Measurements from ENCODE around the gene CNOT3. TPM values are rescaled to one million over a fixed set of nuclear protein-coding genes. Genes with fewer than 3 reads are reported as not detected.
A peak's percentile ranks its signal among the peaks of the same experiment; 100 is the strongest.

Gene CNOT3
- total and polyA plus RNA-seq, 2 of the 13 experiments (the other 11 are each of a cell fraction or from before 2014, with no cell fraction given), result 4.3 to 5.8 TPM

DNA sequence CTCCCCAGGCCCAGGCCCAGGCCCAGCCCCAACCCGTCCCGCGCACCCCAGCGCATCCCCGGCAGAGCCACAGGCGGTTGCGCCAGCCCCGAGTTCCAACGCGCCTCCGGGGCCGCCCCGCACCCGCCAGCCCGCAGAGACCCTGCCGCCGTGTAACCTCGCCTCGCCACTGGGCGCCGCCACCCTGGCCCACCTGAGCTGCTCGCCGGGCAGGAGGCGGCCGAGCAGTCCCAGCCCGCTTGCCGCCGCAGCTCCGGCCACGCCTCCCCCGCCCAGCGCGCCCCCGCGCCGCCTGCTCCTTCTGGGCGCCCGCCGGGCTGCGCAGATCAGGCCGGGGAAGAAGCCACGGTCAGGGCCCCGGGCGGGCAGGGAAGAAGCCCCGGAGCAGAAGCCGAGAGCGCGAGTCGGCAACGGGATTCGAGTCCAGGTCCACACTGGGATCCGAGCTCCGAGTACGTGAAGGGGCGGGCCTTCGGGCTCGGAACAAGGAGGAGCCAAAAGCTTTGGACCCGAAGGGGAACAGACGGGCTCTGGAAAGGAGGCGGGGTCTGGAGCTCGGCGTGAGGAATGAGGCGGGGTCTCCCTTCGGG is 51.7 kb downstream of the CNOT3 start, which contains the start of gene MBOAT7 (continued):
- TF ChIP-seq, protein P1, sequence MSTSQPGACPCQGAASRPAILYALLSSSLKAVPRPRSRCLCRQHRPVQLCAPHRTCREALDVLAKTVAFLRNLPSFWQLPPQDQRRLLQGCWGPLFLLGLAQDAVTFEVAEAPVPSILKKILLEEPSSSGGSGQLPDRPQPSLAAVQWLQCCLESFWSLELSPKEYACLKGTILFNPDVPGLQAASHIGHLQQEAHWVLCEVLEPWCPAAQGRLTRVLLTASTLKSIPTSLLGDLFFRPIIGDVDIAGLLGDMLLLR (CRISPR knock-in tag; IDR thresholded peaks at IDR 0.05), result 0 out of 2 replicates have a peak, but pooled peaks have one; percentile 34
- TF ChIP-seq PRMT3 (CRISPR knock-in tag; IDR thresholded peaks at IDR 0.05; ENCODE audit: borderline replicate concordance, low read depth), result no peak
- TF ChIP-seq MLLT10 (CRISPR knock-in tag; IDR thresholded peaks at IDR 0.05), result no peak
- no peak for TF ChIP-seq FOXP1 (IDR thresholded peaks at IDR 0.05)
- TF ChIP-seq FOXP1 (CRISPR knock-in tag; IDR thresholded peaks at IDR 0.05), result no peak
- TF ChIP-seq, protein P2, sequence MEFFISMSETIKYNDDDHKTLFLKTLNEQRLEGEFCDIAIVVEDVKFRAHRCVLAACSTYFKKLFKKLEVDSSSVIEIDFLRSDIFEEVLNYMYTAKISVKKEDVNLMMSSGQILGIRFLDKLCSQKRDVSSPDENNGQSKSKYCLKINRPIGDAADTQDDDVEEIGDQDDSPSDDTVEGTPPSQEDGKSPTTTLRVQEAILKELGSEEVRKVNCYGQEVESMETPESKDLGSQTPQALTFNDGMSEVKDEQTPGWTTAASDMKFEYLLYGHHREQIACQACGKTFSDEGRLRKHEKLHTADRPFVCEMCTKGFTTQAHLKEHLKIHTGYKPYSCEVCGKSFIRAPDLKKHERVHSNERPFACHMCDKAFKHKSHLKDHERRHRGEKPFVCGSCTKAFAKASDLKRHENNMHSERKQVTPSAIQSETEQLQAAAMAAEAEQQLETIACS (CRISPR knock-in tag; IDR thresholded peaks at IDR 0.05), result peak; percentile 69; the same call in 1 of the 2 replicates
- no peak for TF ChIP-seq SP2 (CRISPR knock-in tag; IDR thresholded peaks at IDR 0.05)
- TF ChIP-seq ETV6 (CRISPR knock-in tag; conservative IDR thresholded peaks at IDR 0.05), result no peak; the same call in 1 of the 2 replicates
- TF ChIP-seq ZNF777 (CRISPR knock-in tag; IDR thresholded peaks at IDR 0.05), result no peak; the same call in 1 of the 2 replicates
- TF ChIP-seq, protein P3, sequence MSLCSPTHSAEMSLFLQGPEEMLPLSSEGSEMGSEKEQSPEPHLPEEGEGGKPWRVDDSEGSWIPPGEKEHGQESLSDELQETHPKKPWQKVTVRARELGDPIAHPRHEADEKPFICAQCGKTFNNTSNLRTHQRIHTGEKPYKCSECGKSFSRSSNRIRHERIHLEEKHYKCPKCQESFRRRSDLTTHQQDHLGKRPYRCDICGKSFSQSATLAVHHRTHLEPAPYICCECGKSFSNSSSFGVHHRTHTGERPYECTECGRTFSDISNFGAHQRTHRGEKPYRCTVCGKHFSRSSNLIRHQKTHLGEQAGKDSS (CRISPR knock-in tag; IDR thresholded peaks at IDR 0.05; ENCODE audit: borderline replicate concordance, low read depth), result peak; percentile 81; the same call in 1 of the 2 replicates
- TF ChIP-seq, protein P4, sequence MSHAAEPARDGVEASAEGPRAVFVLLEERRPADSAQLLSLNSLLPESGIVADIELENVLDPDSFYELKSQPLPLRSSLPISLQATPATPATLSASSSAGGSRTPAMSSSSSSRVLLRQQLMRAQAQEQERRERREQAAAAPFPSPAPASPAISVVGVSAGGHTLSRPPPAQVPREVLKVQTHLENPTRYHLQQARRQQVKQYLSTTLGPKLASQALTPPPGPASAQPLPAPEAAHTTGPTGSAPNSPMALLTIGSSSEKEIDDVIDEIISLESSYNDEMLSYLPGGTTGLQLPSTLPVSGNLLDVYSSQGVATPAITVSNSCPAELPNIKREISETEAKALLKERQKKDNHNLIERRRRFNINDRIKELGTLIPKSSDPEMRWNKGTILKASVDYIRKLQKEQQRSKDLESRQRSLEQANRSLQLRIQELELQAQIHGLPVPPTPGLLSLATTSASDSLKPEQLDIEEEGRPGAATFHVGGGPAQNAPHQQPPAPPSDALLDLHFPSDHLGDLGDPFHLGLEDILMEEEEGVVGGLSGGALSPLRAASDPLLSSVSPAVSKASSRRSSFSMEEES (CRISPR knock-in tag; IDR thresholded peaks at IDR 0.05), result no peak
- TF ChIP-seq, protein P5, sequence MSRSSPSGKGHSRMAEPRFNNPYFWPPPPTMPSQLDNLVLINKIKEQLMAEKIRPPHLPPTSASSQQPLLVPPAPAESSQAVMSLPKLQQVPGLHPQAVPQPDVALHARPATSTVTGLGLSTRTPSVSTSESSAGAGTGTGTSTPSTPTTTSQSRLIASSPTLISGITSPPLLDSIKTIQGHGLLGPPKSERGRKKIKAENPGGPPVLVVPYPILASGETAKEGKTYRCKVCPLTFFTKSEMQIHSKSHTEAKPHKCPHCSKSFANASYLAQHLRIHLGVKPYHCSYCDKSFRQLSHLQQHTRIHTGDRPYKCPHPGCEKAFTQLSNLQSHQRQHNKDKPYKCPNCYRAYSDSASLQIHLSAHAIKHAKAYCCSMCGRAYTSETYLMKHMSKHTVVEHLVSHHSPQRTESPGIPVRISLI (CRISPR knock-in tag; IDR thresholded peaks at IDR 0.05; ENCODE audit: borderline replicate concordance), result no peak
- TF ChIP-seq NFIC (IDR thresholded peaks at IDR 0.05; ENCODE audit: low read length), result no peak
- TF ChIP-seq ZNF20 (CRISPR knock-in tag; IDR thresholded peaks at IDR 0.05), result no peak
- TF ChIP-seq, protein P6, sequence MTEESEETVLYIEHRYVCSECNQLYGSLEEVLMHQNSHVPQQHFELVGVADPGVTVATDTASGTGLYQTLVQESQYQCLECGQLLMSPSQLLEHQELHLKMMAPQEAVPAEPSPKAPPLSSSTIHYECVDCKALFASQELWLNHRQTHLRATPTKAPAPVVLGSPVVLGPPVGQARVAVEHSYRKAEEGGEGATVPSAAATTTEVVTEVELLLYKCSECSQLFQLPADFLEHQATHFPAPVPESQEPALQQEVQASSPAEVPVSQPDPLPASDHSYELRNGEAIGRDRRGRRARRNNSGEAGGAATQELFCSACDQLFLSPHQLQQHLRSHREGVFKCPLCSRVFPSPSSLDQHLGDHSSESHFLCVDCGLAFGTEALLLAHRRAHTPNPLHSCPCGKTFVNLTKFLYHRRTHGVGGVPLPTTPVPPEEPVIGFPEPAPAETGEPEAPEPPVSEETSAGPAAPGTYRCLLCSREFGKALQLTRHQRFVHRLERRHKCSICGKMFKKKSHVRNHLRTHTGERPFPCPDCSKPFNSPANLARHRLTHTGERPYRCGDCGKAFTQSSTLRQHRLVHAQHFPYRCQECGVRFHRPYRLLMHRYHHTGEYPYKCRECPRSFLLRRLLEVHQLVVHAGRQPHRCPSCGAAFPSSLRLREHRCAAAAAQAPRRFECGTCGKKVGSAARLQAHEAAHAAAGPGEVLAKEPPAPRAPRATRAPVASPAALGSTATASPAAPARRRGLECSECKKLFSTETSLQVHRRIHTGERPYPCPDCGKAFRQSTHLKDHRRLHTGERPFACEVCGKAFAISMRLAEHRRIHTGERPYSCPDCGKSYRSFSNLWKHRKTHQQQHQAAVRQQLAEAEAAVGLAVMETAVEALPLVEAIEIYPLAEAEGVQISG (CRISPR knock-in tag; IDR thresholded peaks at IDR 0.05), result peak; percentile 87
- no peak for TF ChIP-seq MBNL3 (CRISPR knock-in tag; conservative IDR thresholded peaks at IDR 0.05)
- no peak for TF ChIP-seq CEBPG (CRISPR knock-in tag; IDR thresholded peaks at IDR 0.05)
- no peak for TF ChIP-seq ZNF75D (CRISPR knock-in tag; IDR thresholded peaks at IDR 0.05; ENCODE audit: borderline replicate concordance)
- 0 out of 2 replicates have a peak, but pooled peaks have one; percentile 48 for TF ChIP-seq ZNF616 (CRISPR knock-in tag; IDR thresholded peaks at IDR 0.05; ENCODE audit: low read depth)
- TF ChIP-seq, protein P7, sequence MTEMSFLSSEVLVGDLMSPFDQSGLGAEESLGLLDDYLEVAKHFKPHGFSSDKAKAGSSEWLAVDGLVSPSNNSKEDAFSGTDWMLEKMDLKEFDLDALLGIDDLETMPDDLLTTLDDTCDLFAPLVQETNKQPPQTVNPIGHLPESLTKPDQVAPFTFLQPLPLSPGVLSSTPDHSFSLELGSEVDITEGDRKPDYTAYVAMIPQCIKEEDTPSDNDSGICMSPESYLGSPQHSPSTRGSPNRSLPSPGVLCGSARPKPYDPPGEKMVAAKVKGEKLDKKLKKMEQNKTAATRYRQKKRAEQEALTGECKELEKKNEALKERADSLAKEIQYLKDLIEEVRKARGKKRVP (CRISPR knock-in tag; IDR thresholded peaks at IDR 0.05), result no peak
- TF ChIP-seq AGO2 (optimal IDR thresholded peaks at IDR 0.05; ENCODE audit: low read depth, low read length), result peak; percentile 65
- TF ChIP-seq HIVEP1 (CRISPR knock-in tag; IDR thresholded peaks at IDR 0.05), result no peak

All from HepG2 (cell line).